ENCODE data around the gene STPG3.

STPG3 gene

GRCh38 chr9:137295849-137296669 is 45.0 kb downstream of the STPG3 start:
- H3K9me3 Mint-ChIP-seq = no peaks in the 10 kb centered on the region
- peak overlapping the region; percentile 63 for H3K4me3 Mint-ChIP-seq
- DNase-seq (ENCODE audit: low spot score) = no peak
- no peaks in the 10 kb centered on the region for H3K36me3 Mint-ChIP-seq (ENCODE audit: low read depth)
- peaks cover 45% of the 10 kb centered on the region for H3K27me3 Mint-ChIP-seq (ENCODE audit: low read depth)
- H3K4me1 Mint-ChIP-seq (ENCODE audit: low read depth) = peaks cover 4% of the 10 kb centered on the region
- H3K27ac Mint-ChIP-seq = no peak overlapping the region

GRCh38 chr9:137296670-137297664 is 45.9 kb downstream of the STPG3 start:
- H3K27me3 Mint-ChIP-seq (ENCODE audit: low read depth) = peaks cover 48% of the 10 kb centered on the region
- peak overlapping the region; percentile 63 for H3K4me3 Mint-ChIP-seq
- H3K9me3 Mint-ChIP-seq = no peaks in the 10 kb centered on the region
- no peaks in the 10 kb centered on the region for H3K36me3 Mint-ChIP-seq (ENCODE audit: low read depth)
- peaks cover 4% of the 10 kb centered on the region for H3K4me1 Mint-ChIP-seq (ENCODE audit: low read depth)
- H3K27ac Mint-ChIP-seq = no peak overlapping the region
- no peak for DNase-seq (ENCODE audit: low spot score)

- H3K27ac Mint-ChIP-seq = no peak overlapping the region
- H3K4me3 Mint-ChIP-seq = no peak overlapping the region
- H3K27me3 Mint-ChIP-seq (ENCODE audit: low read depth) = peaks cover 48% of the 10 kb centered on the region
- H3K36me3 Mint-ChIP-seq (ENCODE audit: low read depth) = no peaks in the 10 kb centered on the region
- H3K9me3 Mint-ChIP-seq = no peaks in the 10 kb centered on the region
- peaks cover 4% of the 10 kb centered on the region for H3K4me1 Mint-ChIP-seq (ENCODE audit: low read depth)
- no peak for DNase-seq (ENCODE audit: low spot score)
These were observed 46.9 kb downstream of the STPG3 start for GRCh38 chr9:137297966-137298365.

- peaks cover 4% of the 10 kb centered on the region for H3K4me1 Mint-ChIP-seq (ENCODE audit: low read depth)
- no peaks in the 10 kb centered on the region for H3K36me3 Mint-ChIP-seq (ENCODE audit: low read depth)
- no peak overlapping the region for H3K27ac Mint-ChIP-seq
- no peaks in the 10 kb centered on the region for H3K9me3 Mint-ChIP-seq
- H3K4me3 Mint-ChIP-seq = no peak overlapping the region
- DNase-seq (ENCODE audit: low spot score) = no peak
- peaks cover 45% of the 10 kb centered on the region for H3K27me3 Mint-ChIP-seq (ENCODE audit: low read depth)
These were observed 47.5 kb downstream of the STPG3 start for GRCh38 chr9:137298401-137299202.

- DNase-seq (ENCODE audit: low spot score) = no peak
- Mint-ChIP-seq H3K27ac (no peak overlapping the region), H3K4me1 (ENCODE audit: low read depth) (peaks cover 4% of the 10 kb centered on the region)
These were observed 48.1 kb downstream of the STPG3 start for GRCh38 chr9:137299203-137299565.

GRCh38 chr9:137299938-137300337 is 48.9 kb downstream of the STPG3 start:
- Mint-ChIP-seq H3K27ac (no peak overlapping the region), H3K4me3 (peak overlapping the region; percentile 39), H3K9me3 (no peaks in the 10 kb centered on the region), H3K4me1 (ENCODE audit: low read depth) (peaks cover 4% of the 10 kb centered on the region), H3K36me3 (ENCODE audit: low read depth) (no peaks in the 10 kb centered on the region), H3K27me3 (ENCODE audit: low read depth) (peaks cover 36% of the 10 kb centered on the region)
- DNase-seq (ENCODE audit: low spot score) = no peak

More at GRCh38 chr9:137299203-137299565, 48.1 kb downstream of the STPG3 start:
- H3K9me3 Mint-ChIP-seq = no peaks in the 10 kb centered on the region
- H3K36me3 Mint-ChIP-seq (ENCODE audit: low read depth) = no peaks in the 10 kb centered on the region
- no peak overlapping the region for H3K4me3 Mint-ChIP-seq
- H3K27me3 Mint-ChIP-seq (ENCODE audit: low read depth) = peaks cover 42% of the 10 kb centered on the region

- no peak for DNase-seq (ENCODE audit: low spot score)
- Mint-ChIP-seq H3K27me3 (ENCODE audit: low read depth) (peaks cover 36% of the 10 kb centered on the region), H3K27ac (no peak overlapping the region), H3K4me1 (ENCODE audit: low read depth) (peaks cover 7% of the 10 kb centered on the region), H3K4me3 (peak overlapping the region; percentile 82), H3K36me3 (ENCODE audit: low read depth) (no peaks in the 10 kb centered on the region), H3K9me3 (no peaks in the 10 kb centered on the region)
These were observed 49.5 kb downstream of the STPG3 start for GRCh38 chr9:137300567-137301080.

GRCh38 chr9:137301081-137301947 is 50.2 kb downstream of the STPG3 start:
- H3K4me3 Mint-ChIP-seq = peak overlapping the region; percentile 65
- H3K4me1 Mint-ChIP-seq (ENCODE audit: low read depth) = peaks cover 8% of the 10 kb centered on the region
- no peaks in the 10 kb centered on the region for H3K9me3 Mint-ChIP-seq
- H3K27ac Mint-ChIP-seq = no peak overlapping the region
- H3K36me3 Mint-ChIP-seq (ENCODE audit: low read depth) = no peaks in the 10 kb centered on the region
- DNase-seq (ENCODE audit: low spot score) = peak; percentile 39
- H3K27me3 Mint-ChIP-seq (ENCODE audit: low read depth) = peaks cover 36% of the 10 kb centered on the region

GRCh38 chr9:137302118-137302448 is 51.0 kb downstream of the STPG3 start, which contains the start of gene NRARP:
TSS of gene NRARP (minus strand) at chr9:137302271. CDS start at chr9:137301928, 343 bp downstream.
- Mint-ChIP-seq H3K36me3 (ENCODE audit: low read depth) (no peaks in the 10 kb centered on the region), H3K4me3 (peak within 1 kb of the TSS; percentile 65), H3K27me3 (ENCODE audit: low read depth) (peaks cover 28% of the 10 kb centered on the region), H3K4me1 (ENCODE audit: low read depth) (peaks cover 5% of the 10 kb centered on the region), H3K9me3 (no peaks in the 10 kb centered on the region), H3K27ac (no peak within 1 kb of the TSS)
- DNase-seq (ENCODE audit: low spot score) = peak; percentile 92

- Mint-ChIP-seq H3K36me3 (ENCODE audit: low read depth) (no peaks in the 10 kb centered on the region), H3K4me3 (no peak overlapping the region), H3K4me1 (ENCODE audit: low read depth) (peaks cover 5% of the 10 kb centered on the region), H3K27me3 (ENCODE audit: low read depth) (peaks cover 24% of the 10 kb centered on the region), H3K27ac (no peak overlapping the region), H3K9me3 (no peaks in the 10 kb centered on the region)
- DNase-seq (ENCODE audit: low spot score) = no peak
These were observed 51.5 kb downstream of the STPG3 start for GRCh38 chr9:137302449-137303150.

Data from T-helper 2 cell treated with Interferon-gamma antibody and Interleukin-4, amounts not matched to agents 5 μg/mL and 100 μg/mL, for 36 hours (primary cell).